Measurements from ENCODE around the gene GGN. TPM values are rescaled to one million over a fixed set of nuclear protein-coding genes. Genes with fewer than 3 reads are reported as not detected.

Gene GGN
- total RNA-seq, 3 donors from 2014 or later, result 0.12 to 0.20 TPM; not detected in 1

- Histone ChIP-seq H3K4me1 (ENCODE audit: low read depth) (peaks cover 12% of the 10 kb centered on the region), H3K36me3 (ENCODE audit: low read depth) (no peaks in the 10 kb centered on the region), H3K4me3 (no peak overlapping the region), H3K9me3 (peaks cover 4% of the 10 kb centered on the region)
- intact Hi-C loops (cut with DNase I, micrococcal nuclease), result no loop called here
- ATAC-seq, result peak; percentile 85
- TF ChIP-seq, protein P1, sequence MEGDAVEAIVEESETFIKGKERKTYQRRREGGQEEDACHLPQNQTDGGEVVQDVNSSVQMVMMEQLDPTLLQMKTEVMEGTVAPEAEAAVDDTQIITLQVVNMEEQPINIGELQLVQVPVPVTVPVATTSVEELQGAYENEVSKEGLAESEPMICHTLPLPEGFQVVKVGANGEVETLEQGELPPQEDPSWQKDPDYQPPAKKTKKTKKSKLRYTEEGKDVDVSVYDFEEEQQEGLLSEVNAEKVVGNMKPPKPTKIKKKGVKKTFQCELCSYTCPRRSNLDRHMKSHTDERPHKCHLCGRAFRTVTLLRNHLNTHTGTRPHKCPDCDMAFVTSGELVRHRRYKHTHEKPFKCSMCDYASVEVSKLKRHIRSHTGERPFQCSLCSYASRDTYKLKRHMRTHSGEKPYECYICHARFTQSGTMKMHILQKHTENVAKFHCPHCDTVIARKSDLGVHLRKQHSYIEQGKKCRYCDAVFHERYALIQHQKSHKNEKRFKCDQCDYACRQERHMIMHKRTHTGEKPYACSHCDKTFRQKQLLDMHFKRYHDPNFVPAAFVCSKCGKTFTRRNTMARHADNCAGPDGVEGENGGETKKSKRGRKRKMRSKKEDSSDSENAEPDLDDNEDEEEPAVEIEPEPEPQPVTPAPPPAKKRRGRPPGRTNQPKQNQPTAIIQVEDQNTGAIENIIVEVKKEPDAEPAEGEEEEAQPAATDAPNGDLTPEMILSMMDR (IDR thresholded peaks at IDR 0.05), result no peak
- peak; percentile 89 to 92 (median 91) for DNase-seq
These were observed 25.5 kb downstream of the GGN start for GRCh38 chr19:38362076-38362945.

DNA sequence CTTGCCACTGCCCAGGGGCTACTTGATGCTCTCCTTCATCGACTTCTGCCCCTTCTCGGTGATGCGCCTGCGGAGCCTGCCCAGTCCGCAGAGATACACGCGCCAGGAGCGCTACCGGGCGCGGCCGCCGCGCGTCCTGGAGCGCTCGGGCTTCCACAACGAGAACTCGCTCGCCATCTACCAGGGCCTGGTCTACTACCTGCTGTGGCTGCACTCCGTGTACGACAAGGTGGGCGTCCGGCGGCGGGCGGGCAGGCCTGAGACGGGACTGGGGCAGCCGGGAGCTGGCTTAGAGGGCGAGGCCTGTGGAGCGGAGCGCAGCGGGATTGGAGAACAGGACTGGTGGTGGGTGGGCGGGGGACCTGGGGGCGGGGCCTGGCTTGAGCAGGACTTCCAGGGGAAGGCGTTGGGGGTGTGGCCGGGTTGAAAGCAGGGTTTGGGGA is 26.2 kb downstream of the GGN start:
- no peak overlapping the region for H3K4me3 ChIP-seq
- intact Hi-C loops (cut with DNase I, micrococcal nuclease), result no loop called here
- ATAC-seq (peak; percentile 86), DNase-seq (peak; percentile 77 to 86 (median 78))
- H3K4me1 ChIP-seq (ENCODE audit: low read depth), result peaks cover 12% of the 10 kb centered on the region
- TF ChIP-seq, protein P1 (IDR thresholded peaks at IDR 0.05), result no peak
- H3K36me3 ChIP-seq (ENCODE audit: low read depth), result no peaks in the 10 kb centered on the region
- H3K9me3 ChIP-seq, result peaks cover 4% of the 10 kb centered on the region

GRCh38 chr19:38360839-38361631 is 26.8 kb downstream of the GGN start:
- peaks cover 12% of the 10 kb centered on the region for H3K4me1 ChIP-seq (ENCODE audit: low read depth)
- intact Hi-C loops (cut with DNase I, micrococcal nuclease), result no loop called here
- H3K36me3 ChIP-seq (ENCODE audit: low read depth), result no peaks in the 10 kb centered on the region
- no peak overlapping the region for H3K4me3 ChIP-seq
- TF ChIP-seq, protein P1 (IDR thresholded peaks at IDR 0.05), result no peak
- H3K9me3 ChIP-seq, result peaks cover 4% of the 10 kb centered on the region
- no peak for ATAC-seq
- DNase-seq, result no peak

GRCh38 chr19:38360351-38360750 is 27.5 kb downstream of the GGN start:
- DNase-seq, result no peak
- TF ChIP-seq, protein P1 (IDR thresholded peaks at IDR 0.05), result no peak
- intact Hi-C loops (cut with DNase I, micrococcal nuclease), result no loop called here
- H3K4me3 ChIP-seq, result no peak overlapping the region
- H3K36me3 ChIP-seq (ENCODE audit: low read depth), result no peaks in the 10 kb centered on the region
- peaks cover 4% of the 10 kb centered on the region for H3K9me3 ChIP-seq
- H3K4me1 ChIP-seq (ENCODE audit: low read depth), result peaks cover 12% of the 10 kb centered on the region
- ATAC-seq, result no peak

GRCh38 chr19:38359242-38360021 is 28.4 kb downstream of the GGN start:
- DNase-seq, result no peak
- Histone ChIP-seq H3K4me3 (no peak overlapping the region), H3K9me3 (no peaks in the 10 kb centered on the region), H3K36me3 (ENCODE audit: low read depth) (no peaks in the 10 kb centered on the region), H3K4me1 (ENCODE audit: low read depth) (peaks cover 12% of the 10 kb centered on the region)
- no peak for ATAC-seq
- intact Hi-C loops (cut with DNase I, micrococcal nuclease), result no loop called here
- TF ChIP-seq, protein P1 (IDR thresholded peaks at IDR 0.05), result no peak
